HepG2 (cell line): ENCODE measurements around the gene NOA1. TPM values are rescaled to one million over a fixed set of nuclear protein-coding genes. Genes with fewer than 3 reads are reported as not detected.
A peak's percentile ranks its signal among the peaks of the same experiment; 100 is the strongest.

ENCODE experiments used
- ATAC-seq: fragments of 200-7000 bp; cut with Tn5 transposase; 3 replicates; pipeline ENCODE4 v1.9.1; 2020; ENCODE audit warnings: mild to moderate bottlenecking, moderate library complexity
- BruUV-seq: library from RNA; stranded (reverse); fragments of 400-500 nt; replicated peaks from 2 replicates; lab custom pipeline; 2021; lab: Mats Ljungman, UMichigan
- CTCF ChIA-PET: fragments of 300-600 bp; formaldehyde crosslinking; extraction: SDS; loops from one replicate; lab custom pipeline; 2021; ENCODE audit warnings: low total read pairs, inconsistent platforms, low intra/inter-chr PET ratio; lab: Yijun Ruan, JAX
- POLR2A ChIA-PET: fragments of 350-600 bp; sonication (Branson Sonifier 250); formaldehyde crosslinking; loops from one replicate; lab custom pipeline; 2020; ENCODE audit warnings: antibody characterized with exemption, inconsistent platforms; lab: Yijun Ruan, JAX
- DNase-seq: peaks from one replicate; pipeline ENCODE4 v3.0.0-alpha.2; 2015; ENCODE audit warnings: low spot score
- FAIRE-seq: peaks from 3 replicates; lab custom pipeline; 2011; peaks lifted over from hg19 to GRCh38; lab: Jason Lieb, UNC
- H2AFZ ChIP-seq: one replicate; pipeline ENCODE4 v1.6.1; 2011; ENCODE audit warnings: low read length, inconsistent platforms
- H3K27ac ChIP-seq: fragments of 300-600 bp; 3 replicates; pipeline ENCODE4 v1.8.0; 2011; ENCODE audit warnings: mixed run types, mild to moderate bottlenecking, mixed read lengths, low read length, inconsistent platforms; ENCODE audit not compliant: insufficient read depth; ENCODE audit errors: extremely low read length
- H3K27me3 ChIP-seq, 2 experiments: fragments of 200-600 bp in 1 of 2; 2 replicates in 1 of 2; 3 replicates in 1 of 2; pipeline versions ENCODE4 v1.6.0 to v1.8.0; 2011; ENCODE audit warnings: low read length in 2 of 2, mild to moderate bottlenecking in 2 of 2, moderate library complexity in 2 of 2, inconsistent platforms in 1 of 2; ENCODE audit not compliant: insufficient read depth in 2 of 2, control insufficient read depth in 1 of 2
- H3K36me3 ChIP-seq, 2 experiments: fragments of 200-600 bp in 1 of 2; replicated peaks in 1 of 2; 2 replicates in 1 of 2; 3 replicates in 1 of 2; pipeline versions ENCODE4 v1.5.1 to v1.8.0; 2011; ENCODE audit warnings: low read length in 2 of 2, inconsistent platforms in 1 of 2; ENCODE audit not compliant: insufficient read depth in 2 of 2, control insufficient read depth in 1 of 2
- H3K4me1 ChIP-seq: 2 replicates; pipeline ENCODE4 v1.5.1; 2012; ENCODE audit warnings: low read length, inconsistent platforms; ENCODE audit not compliant: insufficient read depth
- H3K4me2 ChIP-seq: 2 replicates; pipeline ENCODE4 v1.6.0; 2011; ENCODE audit warnings: low read depth, low read length, inconsistent platforms
- H3K4me3 ChIP-seq, 3 experiments: fragments of 200-600 bp in 1 of 3; sonication (generic), shearing (Covaris generic) in 1 of 3; replicated peaks in 1 of 3; 2 replicates each; pipeline ENCODE4 v1.5.1; 2011 to 2016; ENCODE audit warnings: low read length in 3 of 3, inconsistent platforms in 2 of 3, low read depth in 2 of 3, mild to moderate bottlenecking in 2 of 3, control low read depth in 1 of 3, mixed read lengths in 1 of 3; ENCODE audit not compliant: insufficient read depth in 1 of 3
- H3K79me2 ChIP-seq: one replicate; pipeline ENCODE4 v1.6.1; 2011; ENCODE audit warnings: low read length, inconsistent platforms; ENCODE audit not compliant: insufficient read depth
- H3K9ac ChIP-seq: 2 replicates; pipeline ENCODE4 v1.6.0; 2011; ENCODE audit warnings: mild to moderate bottlenecking, low read depth, low read length, inconsistent platforms; ENCODE audit not compliant: insufficient read depth
- H3K9me3 ChIP-seq: 2 replicates; pipeline ENCODE4 v1.5.1; 2012; ENCODE audit warnings: mild to moderate bottlenecking, low read length
- H4K20me1 ChIP-seq: 2 replicates; pipeline ENCODE4 v1.6.0; 2011; ENCODE audit warnings: inconsistent platforms, mild to moderate bottlenecking, low read length, moderate library complexity; ENCODE audit not compliant: insufficient read depth
- CCDC6 ChIP-seq: sonication (generic); formaldehyde crosslinking; IDR thresholded peaks from 2 replicates; pipeline ENCODE4 v1.8.1; 2022; ENCODE audit warnings: mild to moderate bottlenecking, missing genetic modification reagents, moderate library complexity
- HNRNPL ChIP-seq: fragments of 200-400 bp; formaldehyde crosslinking; IDR thresholded peaks from 2 replicates; pipeline ENCODE4 v1.6.1; 2017; ENCODE audit warnings: mild to moderate bottlenecking, low read depth, low read length
- KDM5B ChIP-seq: sonication (generic); formaldehyde crosslinking; IDR thresholded peaks from 2 replicates; pipeline ENCODE4 v1.4.0; 2020; ENCODE audit warnings: missing genetic modification reagents, mild to moderate bottlenecking, borderline replicate concordance
- KLF6 ChIP-seq: IDR thresholded peaks from 2 replicates; pipeline ENCODE4 v1.8.0; 2016; ENCODE audit warnings: missing biosample characterization, missing genetic modification reagents
- KMT2B ChIP-seq: IDR thresholded peaks from 2 replicates; pipeline ENCODE4 v1.6.1; 2016; ENCODE audit warnings: missing genetic modification reagents, missing compliant biosample characterization
- RBFOX2 ChIP-seq: fragments of 200-400 bp; formaldehyde crosslinking; IDR thresholded peaks from 2 replicates; pipeline ENCODE4 v1.6.1; 2017; ENCODE audit warnings: low read depth, mild to moderate bottlenecking, low read length
- REL ChIP-seq: sonication (generic); formaldehyde crosslinking; conservative IDR thresholded peaks from 2 replicates; pipeline ENCODE4 v1.8.0; 2022; ENCODE audit warnings: mild to moderate bottlenecking, missing genetic modification reagents, moderate library complexity
- SIN3B ChIP-seq: fragments of 150-350 bp; IDR thresholded peaks from 2 replicates; pipeline ENCODE4 v1.6.1; 2014; ENCODE audit warnings: low read length
- SIX1 ChIP-seq: sonication (generic); formaldehyde crosslinking; IDR thresholded peaks from 2 replicates; pipeline ENCODE4 v1.4.0; 2020; ENCODE audit warnings: missing genetic modification reagents, borderline replicate concordance
- SKI ChIP-seq: fragments of 450-650 bp; IDR thresholded peaks from one replicate; pipeline ENCODE4 v1.6.1; 2018; ENCODE audit warnings: mild to moderate bottlenecking; ENCODE audit not compliant: partially characterized antibody
- SNAI1 ChIP-seq: sonication (generic); formaldehyde crosslinking; IDR thresholded peaks from 2 replicates; pipeline ENCODE4 v1.5.0; 2020; ENCODE audit warnings: mild to moderate bottlenecking, missing genetic modification reagents, borderline replicate concordance
- STAG1 ChIP-seq: sonication (generic); formaldehyde crosslinking; IDR thresholded peaks from 2 replicates; pipeline ENCODE4 v1.4.0; 2020; ENCODE audit warnings: missing genetic modification reagents
- ZEB1 ChIP-seq: IDR thresholded peaks from 2 replicates; pipeline ENCODE4 v1.6.1; 2012; ENCODE audit warnings: mild to moderate bottlenecking, low read depth, inconsistent platforms; ENCODE audit not compliant: insufficient replicate concordance
- ZFX ChIP-seq: sonication (generic); formaldehyde crosslinking; IDR thresholded peaks from 2 replicates; pipeline ENCODE4 v1.4.0; 2020; ENCODE audit warnings: mild to moderate bottlenecking, low read depth, missing genetic modification reagents, moderate library complexity
- ZKSCAN1 ChIP-seq: fragments of 150-350 bp; IDR thresholded peaks from 2 replicates; pipeline ENCODE4 v1.6.1; 2014; ENCODE audit warnings: low read length
- ZNF30 ChIP-seq: sonication (generic); formaldehyde crosslinking; IDR thresholded peaks from 2 replicates; pipeline ENCODE4 v1.5.0; 2020; ENCODE audit warnings: mild to moderate bottlenecking, missing genetic modification reagents
- ZNF337 ChIP-seq: sonication (generic); formaldehyde crosslinking; IDR thresholded peaks from 2 replicates; pipeline ENCODE4 v1.5.1; 2020; ENCODE audit warnings: missing genetic modification reagents, low read depth, mild to moderate bottlenecking, borderline replicate concordance
- ZNF510 ChIP-seq: sonication (generic); formaldehyde crosslinking; IDR thresholded peaks from 2 replicates; pipeline ENCODE4 v1.4.0; 2020; ENCODE audit warnings: low read depth, mild to moderate bottlenecking, missing genetic modification reagents
- ZNF768 ChIP-seq: sonication (generic); formaldehyde crosslinking; IDR thresholded peaks from 2 replicates; pipeline ENCODE4 v1.4.0; 2020; ENCODE audit warnings: missing genetic modification reagents
- ZSCAN29 ChIP-seq: sonication (generic); formaldehyde crosslinking; conservative IDR thresholded peaks from 2 replicates; pipeline ENCODE4 v1.4.0; 2020; ENCODE audit warnings: mild to moderate bottlenecking, missing genetic modification reagents
- WGBS: methylation state at CpG from one replicate; pipeline ENCODE4 v1.1.6; 2017; ENCODE audit warnings: low lambda C conversion rate; 5-methylcytosine and 5-hydroxymethylcytosine counted together
- in situ Hi-C: cut with HindIII; loops from 2 replicates; pipeline ENCODE4 v1.10.0; 2017; ENCODE audit warnings: low pct_unique_long_range_greater_than_20kb; ENCODE audit not compliant: extremely low pct_ligation_motif_present
- intact Hi-C: fragments of 100-400 bp; cut with micrococcal nuclease; formaldehyde crosslinking; loops from one replicate; pipeline ENCODE4 v1.10.0; 2022; ENCODE audit not compliant: unreplicated experiment
- polyA plus RNA-seq, 8 experiments: library from polyadenylated mRNA; depleted of rRNA in 3 of 8; stranded (reverse) in 7 of 8; unstranded in 1 of 8; fragments of >200 nt; fragmentation: Illumina TruSeq in 4 of 8; extraction: Trizol in 4 of 8; gene quantifications; 2 replicates each; pipeline versions ENCODE4 v1.2.1 to v1.2.3, GENCODE V29; 2011 to 2016; ENCODE audit warnings: low read depth in 4 of 8, missing spikeins in 1 of 8, mixed read lengths in 1 of 8; ENCODE audit not compliant: insufficient read depth in 1 of 8
- total RNA-seq, 5 experiments: library from RNA; depleted of rRNA; stranded (reverse); fragments of >200 nt; fragmentation: Illumina TruSeq; extraction: Trizol; gene quantifications; 2 replicates each; pipeline ENCODE4 v1.2.3, GENCODE V29; 2016; ENCODE audit warnings: low read depth in 1 of 5
- TF ChIP-seq, protein P1 (sequence below): IDR thresholded peaks from 2 replicates; pipeline ENCODE4 v1.6.1; 2016
- TF ChIP-seq, protein P2 (sequence below): sonication (generic); formaldehyde crosslinking; IDR thresholded peaks from 2 replicates; pipeline ENCODE4 v1.4.0; 2020; ENCODE audit warnings: missing genetic modification reagents
- TF ChIP-seq, protein P3 (sequence below): sonication (generic); formaldehyde crosslinking; IDR thresholded peaks from 2 replicates; pipeline ENCODE4 v1.5.0; 2020; ENCODE audit warnings: missing genetic modification reagents

The NOA1 gene
- total and polyA plus RNA-seq, 2 of the 13 experiments (the other 11 are each of a cell fraction or from before 2014, with no cell fraction given) = 17.3 to 19.0 TPM

- H3K27ac ChIP-seq = peak overlapping the region; percentile 88
- ATAC-seq = peak; percentile 85
- BruUV-seq = TSS peak; percentile 44
- H3K4me3 ChIP-seq = peak overlapping the region; percentile 90 to 93 (median 92)
- peaks cover 26% of the 10 kb centered on the region for H4K20me1 ChIP-seq
- H3K4me2 ChIP-seq = peak overlapping the region; percentile 84
- H3K27me3 ChIP-seq = no peaks in the 10 kb centered on the region; a peak in 1 of 5 replicates
- H3K36me3 ChIP-seq = peaks cover 14 to 24% of the 10 kb centered on the region in 2 experiments
- CTCF ChIA-PET = no interaction called here
- intact Hi-C loops (loop anchor here (2.0 to 5.0 kb wide), 3 partner anchors 16 to 540 kb away; partner anchors contain the start of genes PAICS and PPAT), in situ Hi-C loops (no loop called here)
- H3K4me1 ChIP-seq = peaks cover 36% of the 10 kb centered on the region
- peaks cover 64% of the 10 kb centered on the region for H3K79me2 ChIP-seq
- POLR2A ChIA-PET = interaction anchor here (0.7 to 3.5 kb wide), 11 partner anchors 11 to 1431 kb away, joined by 3 to 49 read pairs (median 4); partner anchors contain the start of genes AASDH, PAICS, PPAT and REST
- DNase-seq = peak; percentile 26
- H3K9ac ChIP-seq = peak overlapping the region; percentile 97
- H3K9me3 ChIP-seq = peaks cover 16% of the 10 kb centered on the region
- WGBS = no CpG with 5 or more reads among the region's 46 CpGs
- no peak overlapping the region for H2AFZ ChIP-seq
- FAIRE-seq = no peak
- peak; percentile 40; the same call in 1 of the 2 replicates for TF ChIP-seq RBFOX2
- TF ChIP-seq ZSCAN29 (CRISPR knock-in tag) = 0 out of 2 replicates have a peak, but pooled peaks have one; percentile 23
- TF ChIP-seq SIN3B = no peak
- TF ChIP-seq, protein P1, sequence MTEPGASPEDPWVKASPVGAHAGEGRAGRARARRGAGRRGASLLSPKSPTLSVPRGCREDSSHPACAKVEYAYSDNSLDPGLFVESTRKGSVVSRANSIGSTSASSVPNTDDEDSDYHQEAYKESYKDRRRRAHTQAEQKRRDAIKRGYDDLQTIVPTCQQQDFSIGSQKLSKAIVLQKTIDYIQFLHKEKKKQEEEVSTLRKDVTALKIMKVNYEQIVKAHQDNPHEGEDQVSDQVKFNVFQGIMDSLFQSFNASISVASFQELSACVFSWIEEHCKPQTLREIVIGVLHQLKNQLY = no peak
- TF ChIP-seq SKI = no peak
- TF ChIP-seq ZFX (CRISPR knock-in tag) = no peak; the same call in 1 of the 2 replicates
- TF ChIP-seq KMT2B (CRISPR knock-in tag) = peak; percentile 7; the same call in 1 of the 2 replicates
- TF ChIP-seq ZNF337 (CRISPR knock-in tag) = 0 out of 2 replicates have a peak, but pooled peaks have one; percentile 33
- TF ChIP-seq STAG1 (CRISPR knock-in tag) = no peak
- TF ChIP-seq CCDC6 = 0 out of 2 replicates have a peak, but pooled peaks have one; percentile 38
- TF ChIP-seq ZNF510 (CRISPR knock-in tag) = peak; percentile 58; the same call in 1 of the 2 replicates
- TF ChIP-seq, protein P2, sequence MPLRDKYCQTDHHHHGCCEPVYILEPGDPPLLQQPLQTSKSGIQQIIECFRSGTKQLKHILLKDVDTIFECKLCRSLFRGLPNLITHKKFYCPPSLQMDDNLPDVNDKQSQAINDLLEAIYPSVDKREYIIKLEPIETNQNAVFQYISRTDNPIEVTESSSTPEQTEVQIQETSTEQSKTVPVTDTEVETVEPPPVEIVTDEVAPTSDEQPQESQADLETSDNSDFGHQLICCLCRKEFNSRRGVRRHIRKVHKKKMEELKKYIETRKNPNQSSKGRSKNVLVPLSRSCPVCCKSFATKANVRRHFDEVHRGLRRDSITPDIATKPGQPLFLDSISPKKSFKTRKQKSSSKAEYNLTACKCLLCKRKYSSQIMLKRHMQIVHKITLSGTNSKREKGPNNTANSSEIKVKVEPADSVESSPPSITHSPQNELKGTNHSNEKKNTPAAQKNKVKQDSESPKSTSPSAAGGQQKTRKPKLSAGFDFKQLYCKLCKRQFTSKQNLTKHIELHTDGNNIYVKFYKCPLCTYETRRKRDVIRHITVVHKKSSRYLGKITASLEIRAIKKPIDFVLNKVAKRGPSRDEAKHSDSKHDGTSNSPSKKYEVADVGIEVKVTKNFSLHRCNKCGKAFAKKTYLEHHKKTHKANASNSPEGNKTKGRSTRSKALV (CRISPR knock-in tag) = no peak
- peak; percentile 16; the same call in 1 of the 2 replicates for TF ChIP-seq SNAI1 (CRISPR knock-in tag)
- TF ChIP-seq SIX1 (CRISPR knock-in tag) = no peak
- TF ChIP-seq KDM5B (CRISPR knock-in tag) = peak; percentile 52; the same call in 1 of the 2 replicates
- 0 out of 2 replicates have a peak, but pooled peaks have one; percentile 13 for TF ChIP-seq ZNF30
- 0 out of 2 replicates have a peak, but pooled peaks have one; percentile 46 for TF ChIP-seq REL (CRISPR knock-in tag)
- peak; percentile 8; the same call in 1 of the 2 replicates for TF ChIP-seq ZNF768 (CRISPR knock-in tag)
- peak; percentile 81 for TF ChIP-seq ZEB1
- TF ChIP-seq ZKSCAN1 = no peak
- TF ChIP-seq HNRNPL = 0 out of 2 replicates have a peak, but pooled peaks have one; percentile 36
- no peak for TF ChIP-seq KLF6 (CRISPR knock-in tag)
- TF ChIP-seq, protein P3, sequence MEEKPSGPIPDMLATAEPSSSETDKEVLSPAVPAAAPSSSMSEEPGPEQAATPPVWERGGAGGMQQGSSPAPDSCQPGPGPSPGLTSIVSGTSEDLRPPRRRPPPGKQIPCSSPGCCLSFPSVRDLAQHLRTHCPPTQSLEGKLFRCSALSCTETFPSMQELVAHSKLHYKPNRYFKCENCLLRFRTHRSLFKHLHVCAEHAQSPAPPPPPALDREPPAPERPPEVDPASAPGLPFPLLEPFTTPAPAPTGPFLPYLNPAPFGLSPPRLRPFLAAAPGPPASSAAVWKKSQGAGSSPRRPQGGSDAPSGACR (CRISPR knock-in tag) = 0 out of 2 replicates have a peak, but pooled peaks have one; percentile 21
Observed at GRCh38 chr4:56976837-56977320, 527 bp downstream of the NOA1 start.
